Mesenchymal stem cell (in vitro differentiated cells and primary cell): ENCODE results near the gene ATP5ME.

Experiments used
- DNase-seq: peaks from one replicate; pipeline ENCODE4 v3.0.0-alpha.2; 2013
- H2AFZ ChIP-seq: one replicate; pipeline ENCODE4 v1.6.1; 2013; ENCODE audit warnings: low read depth, mild to moderate bottlenecking, control low read depth, inconsistent platforms, low read length, moderate library complexity
- H2AK5ac ChIP-seq: 2 replicates; pipeline ENCODE4 v1.6.1; 2013; ENCODE audit warnings: low read length, moderate library complexity, mild to moderate bottlenecking, inconsistent platforms; ENCODE audit not compliant: severe bottlenecking
- H2BK120ac ChIP-seq: one replicate; pipeline ENCODE4 v1.6.1; 2013; ENCODE audit warnings: low read depth, mild to moderate bottlenecking, inconsistent platforms, low read length, moderate library complexity
- H2BK12ac ChIP-seq, 2 experiments: one replicate each; pipeline ENCODE4 v1.6.1; 2013; ENCODE audit warnings: inconsistent platforms in 2 of 2, low read length in 2 of 2, mild to moderate bottlenecking in 2 of 2, moderate library complexity in 2 of 2, control low read depth in 1 of 2
- H2BK15ac ChIP-seq: one replicate; pipeline ENCODE4 v1.6.1; 2013; ENCODE audit warnings: mild to moderate bottlenecking, low read depth, inconsistent platforms; ENCODE audit not compliant: poor library complexity, severe bottlenecking
- H2BK5ac ChIP-seq: 2 replicates; pipeline ENCODE4 v1.6.1; 2013; ENCODE audit warnings: low read depth, mild to moderate bottlenecking, low read length, control low read depth, inconsistent platforms; ENCODE audit not compliant: poor library complexity, severe bottlenecking
- H3K14ac ChIP-seq, 2 experiments: one replicate each; pipeline ENCODE4 v1.6.1; 2013; ENCODE audit warnings: inconsistent platforms in 2 of 2, low read length in 2 of 2, control low read depth in 1 of 2, mild to moderate bottlenecking in 1 of 2, moderate library complexity in 1 of 2
- H3K18ac ChIP-seq, 2 experiments: one replicate each; pipeline ENCODE4 v1.6.1; 2013; ENCODE audit warnings: inconsistent platforms in 2 of 2, low read length in 2 of 2, control low read depth in 1 of 2, low read depth in 1 of 2, mild to moderate bottlenecking in 1 of 2
- H3K23ac ChIP-seq, 2 experiments: one replicate each; pipeline ENCODE4 v1.6.1; 2013; ENCODE audit warnings: inconsistent platforms in 2 of 2, low read length in 2 of 2, mild to moderate bottlenecking in 2 of 2, moderate library complexity in 2 of 2, control low read depth in 1 of 2
- H3K27ac ChIP-seq: 2 replicates; pipeline ENCODE4 v1.5.1; 2013; ENCODE audit warnings: mild to moderate bottlenecking, moderate library complexity, low read length, control low read depth, inconsistent platforms; ENCODE audit not compliant: poor library complexity, severe bottlenecking
- H3K27me3 ChIP-seq, 2 experiments: 2 replicates each; pipeline versions ENCODE4 v1.6.1 to v1.7.0; 2013; ENCODE audit warnings: low read length in 2 of 2, mild to moderate bottlenecking in 2 of 2, moderate library complexity in 2 of 2, control low read depth in 1 of 2, inconsistent platforms in 1 of 2; ENCODE audit not compliant: control insufficient read depth in 1 of 2, insufficient read depth in 1 of 2
- H3K36me3 ChIP-seq, 2 experiments: 2 replicates each; pipeline versions ENCODE4 v1.6.1 to v1.7.0; 2013; ENCODE audit warnings: low read length in 2 of 2, control low read depth in 1 of 2, inconsistent platforms in 1 of 2, low read depth in 1 of 2, mild to moderate bottlenecking in 1 of 2; ENCODE audit not compliant: insufficient read depth in 2 of 2, control insufficient read depth in 1 of 2
- H3K4ac ChIP-seq, 2 experiments: one replicate each; pipeline ENCODE4 v1.6.1; 2013; ENCODE audit warnings: inconsistent platforms in 2 of 2, low read length in 2 of 2, mild to moderate bottlenecking in 2 of 2, moderate library complexity in 2 of 2, control low read depth in 1 of 2, low read depth in 1 of 2
- H3K4me1 ChIP-seq: 2 replicates; pipeline ENCODE4 v1.6.1; 2013; ENCODE audit warnings: low read depth, low read length, control low read depth; ENCODE audit not compliant: control insufficient read depth, insufficient read depth
- H3K4me2 ChIP-seq: 2 replicates; pipeline ENCODE4 v1.6.1; 2013; ENCODE audit warnings: low read length, mild to moderate bottlenecking, inconsistent platforms; ENCODE audit not compliant: poor library complexity, severe bottlenecking
- H3K4me3 ChIP-seq, 2 experiments: 2 replicates each; pipeline versions ENCODE4 v1.5.1 to v1.7.0; 2013; ENCODE audit warnings: low read length in 2 of 2, mild to moderate bottlenecking in 2 of 2, control low read depth in 1 of 2, low read depth in 1 of 2; ENCODE audit not compliant: insufficient read depth in 1 of 2
- H3K79me1 ChIP-seq: replicated peaks from 2 replicates; pipeline ENCODE4 v1.6.1; 2013; ENCODE audit warnings: mild to moderate bottlenecking, control low read depth, low read length, inconsistent platforms; ENCODE audit not compliant: poor library complexity, severe bottlenecking
- H3K9ac ChIP-seq: 2 replicates; pipeline ENCODE4 v1.7.0; 2013; ENCODE audit warnings: mild to moderate bottlenecking, low read length, moderate library complexity
- H3K9me3 ChIP-seq: 2 replicates; pipeline ENCODE4 v1.7.0; 2013; ENCODE audit warnings: mild to moderate bottlenecking, low read length; ENCODE audit not compliant: control insufficient read depth
- H4K8ac ChIP-seq: one replicate; pipeline ENCODE4 v1.6.1; 2013; ENCODE audit warnings: inconsistent platforms, mild to moderate bottlenecking, low read length, moderate library complexity
- H4K91ac ChIP-seq: one replicate; pipeline ENCODE4 v1.6.1; 2013; ENCODE audit warnings: mild to moderate bottlenecking, low read length, inconsistent platforms
- WGBS: methylation state at CpG from one replicate; pipeline ENCODE4 v1.1.7; 2013; ENCODE audit warnings: mixed read lengths; 5-methylcytosine and 5-hydroxymethylcytosine counted together

ATP5ME gene

GRCh38 chr4:661881-662761 lies 12.0 kb downstream of the ATP5ME start:
- Histone ChIP-seq H3K4ac (no peak overlapping the region), H2BK5ac (no peak overlapping the region), H3K14ac (no peak overlapping the region), H3K27me3 (peaks cover 0 to 46% of the 10 kb centered on the region in 2 experiments), H3K23ac (no peak overlapping the region), H3K27ac (no peak overlapping the region), H4K8ac (no peak overlapping the region), H3K4me3 (no peak overlapping the region), H2BK15ac (no peak overlapping the region), H3K9me3 (no peaks in the 10 kb centered on the region), H3K79me1 (no peaks in the 10 kb centered on the region), H2AK5ac (no peak overlapping the region), H2BK120ac (no peak overlapping the region), H2AFZ (no peak overlapping the region), H3K4me2 (no peak overlapping the region), H3K18ac (no peak overlapping the region), H2BK12ac (no peak overlapping the region), H3K9ac (no peak overlapping the region), H3K36me3 (no peaks in the 10 kb centered on the region), H4K91ac (no peak overlapping the region), H3K4me1 (peaks cover 11% of the 10 kb centered on the region)
- WGBS, result 95% methylated on average over 41 of the region's 42 CpGs
- no peak for DNase-seq

- Histone ChIP-seq H3K18ac (no peak overlapping the region), H2BK5ac (no peak overlapping the region), H3K4me1 (peaks cover 11% of the 10 kb centered on the region), H3K79me1 (no peaks in the 10 kb centered on the region), H3K4me2 (no peak overlapping the region), H4K8ac (no peak overlapping the region), H3K4ac (no peak overlapping the region), H3K4me3 (no peak overlapping the region), H2BK15ac (no peak overlapping the region), H2BK12ac (no peak overlapping the region), H2AFZ (no peak overlapping the region), H3K27me3 (peaks cover 0 to 39% of the 10 kb centered on the region in 2 experiments), H3K27ac (no peak overlapping the region), H3K9ac (no peak overlapping the region), H3K9me3 (no peaks in the 10 kb centered on the region), H3K36me3 (no peaks in the 10 kb centered on the region), H3K14ac (no peak overlapping the region), H3K23ac (no peak overlapping the region), H2AK5ac (no peak overlapping the region), H4K91ac (no peak overlapping the region), H2BK120ac (no peak overlapping the region)
- no peak for DNase-seq
- 79% methylated on average over 3 of the region's 3 CpGs for WGBS
Measured at GRCh38 chr4:661231-661630, 12.8 kb downstream of the ATP5ME start.

GRCh38 chr4:660401-660800 lies 13.7 kb downstream of the ATP5ME start:
- Histone ChIP-seq H3K9ac (no peak overlapping the region), H2AK5ac (no peak overlapping the region), H3K4me1 (peaks cover 9% of the 10 kb centered on the region), H3K27ac (no peak overlapping the region), H3K18ac (no peak overlapping the region), H3K36me3 (no peaks in the 10 kb centered on the region), H3K4me3 (no peak overlapping the region), H3K9me3 (no peaks in the 10 kb centered on the region), H3K4ac (no peak overlapping the region), H2BK120ac (no peak overlapping the region), H2BK12ac (no peak overlapping the region), H3K4me2 (no peak overlapping the region), H3K14ac (no peak overlapping the region), H3K23ac (no peak overlapping the region), H2BK5ac (no peak overlapping the region), H4K91ac (no peak overlapping the region), H2BK15ac (no peak overlapping the region), H3K27me3 (peaks cover 0 to 39% of the 10 kb centered on the region in 2 experiments), H4K8ac (no peak overlapping the region), H2AFZ (no peak overlapping the region), H3K79me1 (no peaks in the 10 kb centered on the region)
- no peak for DNase-seq
- 81% methylated on average over 10 of the region's 10 CpGs for WGBS

GRCh38 chr4:659851-660250 lies 14.2 kb downstream of the ATP5ME start:
- Histone ChIP-seq H3K9me3 (no peaks in the 10 kb centered on the region), H2BK120ac (no peak overlapping the region), H3K14ac (no peak overlapping the region), H2BK5ac (no peak overlapping the region), H3K23ac (no peak overlapping the region), H3K4me2 (no peak overlapping the region), H2BK15ac (no peak overlapping the region), H3K9ac (no peak overlapping the region), H4K8ac (no peak overlapping the region), H3K27me3 (peaks cover 0 to 39% of the 10 kb centered on the region in 2 experiments), H3K4me1 (peaks cover 9% of the 10 kb centered on the region), H3K79me1 (no peaks in the 10 kb centered on the region), H4K91ac (no peak overlapping the region), H3K4ac (no peak overlapping the region), H3K4me3 (no peak overlapping the region), H2AFZ (no peak overlapping the region), H2BK12ac (no peak overlapping the region), H3K27ac (no peak overlapping the region), H3K18ac (no peak overlapping the region), H3K36me3 (no peaks in the 10 kb centered on the region), H2AK5ac (no peak overlapping the region)
- DNase-seq, result no peak
- WGBS, result 99% methylated on average over 5 of the region's 8 CpGs
